Measurements from ENCODE around the gene P4HA1. TPM values are rescaled to one million over a fixed set of nuclear protein-coding genes. Genes with fewer than 3 reads are reported as not detected.

The P4HA1 gene
- polyA plus RNA-seq, 1 donor from 2014 or later = 24.2 TPM

DNA sequence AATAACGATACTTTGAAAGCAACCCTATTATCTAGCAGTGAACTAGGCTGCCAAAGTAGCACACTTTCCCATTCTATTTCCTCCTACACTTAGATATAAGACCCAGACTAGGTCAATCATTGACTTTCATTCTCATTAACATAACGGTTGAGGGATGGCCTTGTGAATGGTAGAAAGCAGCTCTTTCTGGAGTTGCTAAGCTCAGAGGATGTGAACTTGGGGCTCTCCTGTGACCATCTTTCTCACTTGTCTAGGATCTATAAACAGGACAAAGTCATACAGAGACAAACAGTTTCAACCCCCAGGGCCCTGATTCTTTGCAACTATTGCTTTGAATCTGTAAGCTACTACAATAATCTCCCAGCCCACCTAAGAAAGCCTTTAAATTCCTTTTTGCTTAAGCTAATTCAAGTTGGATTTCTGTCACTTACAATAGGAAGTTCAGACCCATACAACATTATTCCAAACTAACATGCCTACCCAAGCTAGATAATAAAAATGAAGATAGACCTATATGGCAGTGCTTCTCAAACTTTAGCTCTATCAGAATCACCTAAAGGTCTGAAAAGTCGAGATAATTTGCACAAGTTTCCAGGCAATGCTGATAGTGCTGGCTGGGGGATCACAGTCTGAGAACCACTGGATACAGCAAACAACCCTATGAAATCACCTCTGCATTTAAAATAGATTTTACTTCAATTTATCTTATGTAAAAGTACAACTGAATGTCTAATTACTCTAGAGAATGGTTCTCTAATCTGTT lies 16.7 kb downstream of the P4HA1 start:
- Histone ChIP-seq H3F3A (ENCODE audit: insufficient read depth, low read length, poor library complexity, severe bottlenecking) (no peaks in the 10 kb centered on the region), H3K27ac (ENCODE audit: low read length) (no peak overlapping the region), H3K9ac (ENCODE audit: low read length) (no peak overlapping the region), H3K9me3 (ENCODE audit: low read length) (no peaks in the 10 kb centered on the region), H3K36me3 (ENCODE audit: insufficient read depth, low read length) (no peaks in the 10 kb centered on the region), H3K79me2 (replicated peaks; ENCODE audit: insufficient read depth, low read length) (no peaks in the 10 kb centered on the region), H2AFZ (ENCODE audit: low read depth, low read length) (no peak overlapping the region), H4K20me1 (ENCODE audit: insufficient read depth) (no peaks in the 10 kb centered on the region), H3K9me2 (ENCODE audit: insufficient read depth, low read length) (no peaks in the 10 kb centered on the region), H3K4me2 (ENCODE audit: low read length) (no peak overlapping the region), H3K4me3 (ENCODE audit: low read length) (no peak overlapping the region), H3K27me3 (ENCODE audit: insufficient read depth, low read depth, low read length) (no peaks in the 10 kb centered on the region)
- no peak for TF ChIP-seq RAD21 (conservative IDR thresholded peaks at IDR 0.05)
- TF ChIP-seq, protein P1, sequence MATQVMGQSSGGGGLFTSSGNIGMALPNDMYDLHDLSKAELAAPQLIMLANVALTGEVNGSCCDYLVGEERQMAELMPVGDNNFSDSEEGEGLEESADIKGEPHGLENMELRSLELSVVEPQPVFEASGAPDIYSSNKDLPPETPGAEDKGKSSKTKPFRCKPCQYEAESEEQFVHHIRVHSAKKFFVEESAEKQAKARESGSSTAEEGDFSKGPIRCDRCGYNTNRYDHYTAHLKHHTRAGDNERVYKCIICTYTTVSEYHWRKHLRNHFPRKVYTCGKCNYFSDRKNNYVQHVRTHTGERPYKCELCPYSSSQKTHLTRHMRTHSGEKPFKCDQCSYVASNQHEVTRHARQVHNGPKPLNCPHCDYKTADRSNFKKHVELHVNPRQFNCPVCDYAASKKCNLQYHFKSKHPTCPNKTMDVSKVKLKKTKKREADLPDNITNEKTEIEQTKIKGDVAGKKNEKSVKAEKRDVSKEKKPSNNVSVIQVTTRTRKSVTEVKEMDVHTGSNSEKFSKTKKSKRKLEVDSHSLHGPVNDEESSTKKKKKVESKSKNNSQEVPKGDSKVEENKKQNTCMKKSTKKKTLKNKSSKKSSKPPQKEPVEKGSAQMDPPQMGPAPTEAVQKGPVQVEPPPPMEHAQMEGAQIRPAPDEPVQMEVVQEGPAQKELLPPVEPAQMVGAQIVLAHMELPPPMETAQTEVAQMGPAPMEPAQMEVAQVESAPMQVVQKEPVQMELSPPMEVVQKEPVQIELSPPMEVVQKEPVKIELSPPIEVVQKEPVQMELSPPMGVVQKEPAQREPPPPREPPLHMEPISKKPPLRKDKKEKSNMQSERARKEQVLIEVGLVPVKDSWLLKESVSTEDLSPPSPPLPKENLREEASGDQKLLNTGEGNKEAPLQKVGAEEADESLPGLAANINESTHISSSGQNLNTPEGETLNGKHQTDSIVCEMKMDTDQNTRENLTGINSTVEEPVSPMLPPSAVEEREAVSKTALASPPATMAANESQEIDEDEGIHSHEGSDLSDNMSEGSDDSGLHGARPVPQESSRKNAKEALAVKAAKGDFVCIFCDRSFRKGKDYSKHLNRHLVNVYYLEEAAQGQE (IDR thresholded peaks at IDR 0.05; ENCODE audit: borderline replicate concordance) = no peak
- TF ChIP-seq POLR2AphosphoS5 (IDR thresholded peaks at IDR 0.05) = no peak
- TF ChIP-seq, protein P2, sequence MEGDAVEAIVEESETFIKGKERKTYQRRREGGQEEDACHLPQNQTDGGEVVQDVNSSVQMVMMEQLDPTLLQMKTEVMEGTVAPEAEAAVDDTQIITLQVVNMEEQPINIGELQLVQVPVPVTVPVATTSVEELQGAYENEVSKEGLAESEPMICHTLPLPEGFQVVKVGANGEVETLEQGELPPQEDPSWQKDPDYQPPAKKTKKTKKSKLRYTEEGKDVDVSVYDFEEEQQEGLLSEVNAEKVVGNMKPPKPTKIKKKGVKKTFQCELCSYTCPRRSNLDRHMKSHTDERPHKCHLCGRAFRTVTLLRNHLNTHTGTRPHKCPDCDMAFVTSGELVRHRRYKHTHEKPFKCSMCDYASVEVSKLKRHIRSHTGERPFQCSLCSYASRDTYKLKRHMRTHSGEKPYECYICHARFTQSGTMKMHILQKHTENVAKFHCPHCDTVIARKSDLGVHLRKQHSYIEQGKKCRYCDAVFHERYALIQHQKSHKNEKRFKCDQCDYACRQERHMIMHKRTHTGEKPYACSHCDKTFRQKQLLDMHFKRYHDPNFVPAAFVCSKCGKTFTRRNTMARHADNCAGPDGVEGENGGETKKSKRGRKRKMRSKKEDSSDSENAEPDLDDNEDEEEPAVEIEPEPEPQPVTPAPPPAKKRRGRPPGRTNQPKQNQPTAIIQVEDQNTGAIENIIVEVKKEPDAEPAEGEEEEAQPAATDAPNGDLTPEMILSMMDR (IDR thresholded peaks at IDR 0.05; ENCODE audit: poor library complexity, severe bottlenecking) = no peak
- no peak for TF ChIP-seq SMC3 (conservative IDR thresholded peaks at IDR 0.05; ENCODE audit: poor library complexity)
- no peak for TF ChIP-seq EP300 (conservative IDR thresholded peaks at IDR 0.05; ENCODE audit: poor library complexity, severe bottlenecking)
- no peak for TF ChIP-seq EZH2 (IDR thresholded peaks at IDR 0.05; ENCODE audit: borderline replicate concordance, insufficient read depth, low read length, poor library complexity, severe bottlenecking)
- no peak for TF ChIP-seq MXI1 (conservative IDR thresholded peaks at IDR 0.05; ENCODE audit: poor library complexity, severe bottlenecking)
- TF ChIP-seq TAF1 (IDR thresholded peaks at IDR 0.05; ENCODE audit: low read depth) = no peak

DNA sequence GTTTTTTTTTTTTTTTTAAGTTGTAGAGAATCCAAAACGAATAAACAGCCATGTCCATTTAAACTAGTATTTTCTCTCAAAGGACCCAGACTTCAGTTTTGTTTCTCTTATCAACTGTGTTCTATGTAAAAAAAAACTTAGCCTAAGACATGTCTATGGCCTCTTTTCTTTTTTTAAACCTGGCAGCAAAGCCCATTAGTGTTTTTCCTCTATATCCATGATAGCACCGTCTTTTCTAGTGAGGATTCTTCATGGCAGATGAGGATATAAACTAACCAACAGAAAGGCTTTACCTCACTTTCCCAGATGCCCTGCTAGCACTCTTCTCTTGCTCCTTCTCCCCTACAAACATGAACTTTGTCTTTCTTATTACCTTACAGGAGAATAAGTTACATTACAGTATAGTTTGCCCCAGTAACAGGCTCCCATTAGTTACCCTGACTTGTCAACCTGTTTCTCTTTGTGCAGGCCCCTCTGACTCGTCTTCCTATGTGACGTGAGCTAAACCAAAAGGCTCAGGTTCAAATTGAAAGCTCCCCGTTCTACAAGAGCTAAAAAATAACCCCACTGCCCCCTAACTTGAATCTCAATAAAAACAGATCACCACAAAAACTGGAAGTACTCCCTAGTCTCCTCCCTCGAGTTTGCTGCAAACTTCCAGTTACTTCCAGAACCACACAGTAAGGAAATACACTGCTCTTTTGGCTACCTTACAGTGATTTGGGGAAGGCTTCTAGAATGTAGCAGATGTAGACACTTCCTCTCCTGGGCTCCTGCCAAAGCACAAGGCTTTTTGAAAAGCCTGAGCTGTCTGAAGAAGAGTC lies 20.1 kb downstream of the P4HA1 start:
- no peak overlapping the region for H3K27ac ChIP-seq (ENCODE audit: low read length)
- H3K9ac ChIP-seq (ENCODE audit: low read length) = no peak overlapping the region
- H3K27me3 ChIP-seq (ENCODE audit: insufficient read depth, low read depth, low read length) = no peaks in the 10 kb centered on the region
- TF ChIP-seq EP300 (conservative IDR thresholded peaks at IDR 0.05; ENCODE audit: poor library complexity, severe bottlenecking) (no peak), MXI1 (conservative IDR thresholded peaks at IDR 0.05; ENCODE audit: poor library complexity, severe bottlenecking) (no peak), RAD21 (conservative IDR thresholded peaks at IDR 0.05) (no peak), EZH2 (IDR thresholded peaks at IDR 0.05; ENCODE audit: borderline replicate concordance, insufficient read depth, low read length, poor library complexity, severe bottlenecking) (no peak), POLR2AphosphoS5 (IDR thresholded peaks at IDR 0.05) (no peak), TAF1 (IDR thresholded peaks at IDR 0.05; ENCODE audit: low read depth) (no peak), SMC3 (conservative IDR thresholded peaks at IDR 0.05; ENCODE audit: poor library complexity) (no peak)
- TF ChIP-seq, protein P1 (IDR thresholded peaks at IDR 0.05; ENCODE audit: borderline replicate concordance) = no peak
- TF ChIP-seq, protein P2 (IDR thresholded peaks at IDR 0.05; ENCODE audit: poor library complexity, severe bottlenecking) = no peak
- H3K9me2 ChIP-seq (ENCODE audit: insufficient read depth, low read length) = no peaks in the 10 kb centered on the region
- H3K4me2 ChIP-seq (ENCODE audit: low read length) = no peak overlapping the region
- no peaks in the 10 kb centered on the region for H3K79me2 ChIP-seq (replicated peaks; ENCODE audit: insufficient read depth, low read length)
- no peaks in the 10 kb centered on the region for H3K36me3 ChIP-seq (ENCODE audit: insufficient read depth, low read length)
- H3K9me3 ChIP-seq (ENCODE audit: low read length) = no peaks in the 10 kb centered on the region
- H3K4me3 ChIP-seq (ENCODE audit: low read length) = no peak overlapping the region
- H3F3A ChIP-seq (ENCODE audit: insufficient read depth, low read length, poor library complexity, severe bottlenecking) = no peaks in the 10 kb centered on the region
- no peaks in the 10 kb centered on the region for H4K20me1 ChIP-seq (ENCODE audit: insufficient read depth)
- H2AFZ ChIP-seq (ENCODE audit: low read depth, low read length) = no peak overlapping the region
